Loucy (cell line): ENCODE data around the gene PLXNB1.

Experiments used
- H2AFZ ChIP-seq: fragments of 200-600 bp; sonication (generic); 2 replicates; pipeline ENCODE4 v1.6.0; 2016; ENCODE audit warnings: antibody characterized with exemption, mild to moderate bottlenecking, low read length, moderate library complexity
- H3F3A ChIP-seq: fragments of 200-600 bp; 2 replicates; pipeline ENCODE4 v1.6.0; 2016; ENCODE audit warnings: antibody characterized with exemption, low read depth, mild to moderate bottlenecking
- H3K27me3 ChIP-seq: fragments of 200-600 bp; sonication (generic); 2 replicates; pipeline ENCODE4 v1.6.1; 2014; ENCODE audit warnings: low read length, mild to moderate bottlenecking; ENCODE audit not compliant: insufficient read depth, poor library complexity, severe bottlenecking
- H3K36me3 ChIP-seq: fragments of 200-600 bp; sonication (generic); 2 replicates; pipeline ENCODE4 v1.6.1; 2016; ENCODE audit warnings: low read length; ENCODE audit not compliant: insufficient read depth
- H3K4me1 ChIP-seq: fragments of 200-600 bp; sonication (generic); 2 replicates; pipeline ENCODE4 v1.5.1; 2014; ENCODE audit warnings: low read length, mild to moderate bottlenecking; ENCODE audit not compliant: insufficient read depth, poor library complexity, severe bottlenecking
- H3K4me2 ChIP-seq: fragments of 200-600 bp; sonication (generic); 2 replicates; pipeline ENCODE4 v1.6.0; 2014; ENCODE audit warnings: antibody characterized with exemption, low read length, low read depth, mild to moderate bottlenecking; ENCODE audit not compliant: poor library complexity, severe bottlenecking
- H3K4me3 ChIP-seq: fragments of 200-600 bp; sonication (generic); 2 replicates; pipeline ENCODE4 v1.5.1; 2014; ENCODE audit warnings: low read length, mild to moderate bottlenecking, mixed read lengths; ENCODE audit not compliant: poor library complexity, severe bottlenecking
- H3K79me2 ChIP-seq: fragments of 200-600 bp; sonication (generic); 2 replicates; pipeline ENCODE4 v1.6.1; 2014; ENCODE audit warnings: low read length; ENCODE audit not compliant: insufficient read depth
- H3K9ac ChIP-seq: fragments of 200-600 bp; sonication (generic); 2 replicates; pipeline ENCODE4 v1.6.0; 2014; ENCODE audit warnings: mild to moderate bottlenecking, low read depth, low read length, moderate library complexity; ENCODE audit not compliant: poor library complexity, severe bottlenecking
- H3K9me2 ChIP-seq: fragments of 200-600 bp; sonication (generic); replicated peaks from 2 replicates; pipeline ENCODE4 v1.6.1; 2016; ENCODE audit warnings: low read depth, low read length, mixed read lengths
- H3K9me3 ChIP-seq: fragments of 200-600 bp; sonication (generic); 2 replicates; pipeline ENCODE4 v1.6.1; 2014; ENCODE audit warnings: mild to moderate bottlenecking, antibody characterized with exemption, low read length, low read depth; ENCODE audit not compliant: insufficient read depth
- H4K20me1 ChIP-seq: fragments of 200-600 bp; sonication (generic); 2 replicates; pipeline ENCODE4 v1.6.0; 2014; ENCODE audit warnings: antibody characterized with exemption, low read length, mild to moderate bottlenecking; ENCODE audit not compliant: insufficient read depth, poor library complexity, severe bottlenecking
- EZH2phosphoT487 ChIP-seq: fragments of 200-600 bp; IDR thresholded peaks from 2 replicates; pipeline ENCODE4 v1.6.1; 2018; ENCODE audit warnings: antibody characterized with exemption, mild to moderate bottlenecking, moderate library complexity, borderline replicate concordance
- TF ChIP-seq, protein P1 (sequence below): fragments of 200-600 bp; sonication (generic); conservative IDR thresholded peaks from 2 replicates; pipeline ENCODE4 v1.5.1; 2014; ENCODE audit warnings: mild to moderate bottlenecking, antibody characterized with exemption, low read length

PLXNB1 gene

GRCh38 chr3:48418651-48419050 lies 11.2 kb downstream of the PLXNB1 start:
- no peaks in the 10 kb centered on the region for H3K9me3 ChIP-seq
- no peaks in the 10 kb centered on the region for H3F3A ChIP-seq
- H3K27me3 ChIP-seq: no peaks in the 10 kb centered on the region
- no peaks in the 10 kb centered on the region for H3K9me2 ChIP-seq
- H3K9ac ChIP-seq: no peak overlapping the region
- H3K79me2 ChIP-seq: peaks cover 21% of the 10 kb centered on the region; the same call in 1 of the 2 replicates
- TF ChIP-seq, protein P1, sequence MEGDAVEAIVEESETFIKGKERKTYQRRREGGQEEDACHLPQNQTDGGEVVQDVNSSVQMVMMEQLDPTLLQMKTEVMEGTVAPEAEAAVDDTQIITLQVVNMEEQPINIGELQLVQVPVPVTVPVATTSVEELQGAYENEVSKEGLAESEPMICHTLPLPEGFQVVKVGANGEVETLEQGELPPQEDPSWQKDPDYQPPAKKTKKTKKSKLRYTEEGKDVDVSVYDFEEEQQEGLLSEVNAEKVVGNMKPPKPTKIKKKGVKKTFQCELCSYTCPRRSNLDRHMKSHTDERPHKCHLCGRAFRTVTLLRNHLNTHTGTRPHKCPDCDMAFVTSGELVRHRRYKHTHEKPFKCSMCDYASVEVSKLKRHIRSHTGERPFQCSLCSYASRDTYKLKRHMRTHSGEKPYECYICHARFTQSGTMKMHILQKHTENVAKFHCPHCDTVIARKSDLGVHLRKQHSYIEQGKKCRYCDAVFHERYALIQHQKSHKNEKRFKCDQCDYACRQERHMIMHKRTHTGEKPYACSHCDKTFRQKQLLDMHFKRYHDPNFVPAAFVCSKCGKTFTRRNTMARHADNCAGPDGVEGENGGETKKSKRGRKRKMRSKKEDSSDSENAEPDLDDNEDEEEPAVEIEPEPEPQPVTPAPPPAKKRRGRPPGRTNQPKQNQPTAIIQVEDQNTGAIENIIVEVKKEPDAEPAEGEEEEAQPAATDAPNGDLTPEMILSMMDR: no peak
- no peak for TF ChIP-seq EZH2phosphoT487
- no peak overlapping the region for H3K4me2 ChIP-seq
- H3K4me3 ChIP-seq: no peak overlapping the region
- H3K36me3 ChIP-seq: peaks cover 58% of the 10 kb centered on the region; the same call in 1 of the 2 replicates
- H3K4me1 ChIP-seq: no peaks in the 10 kb centered on the region
- H4K20me1 ChIP-seq: peaks cover 8% of the 10 kb centered on the region
- no peak overlapping the region for H2AFZ ChIP-seq

GRCh38 chr3:48418140-48418539 lies 11.7 kb downstream of the PLXNB1 start:
- no peaks in the 10 kb centered on the region for H3K27me3 ChIP-seq

DNA sequence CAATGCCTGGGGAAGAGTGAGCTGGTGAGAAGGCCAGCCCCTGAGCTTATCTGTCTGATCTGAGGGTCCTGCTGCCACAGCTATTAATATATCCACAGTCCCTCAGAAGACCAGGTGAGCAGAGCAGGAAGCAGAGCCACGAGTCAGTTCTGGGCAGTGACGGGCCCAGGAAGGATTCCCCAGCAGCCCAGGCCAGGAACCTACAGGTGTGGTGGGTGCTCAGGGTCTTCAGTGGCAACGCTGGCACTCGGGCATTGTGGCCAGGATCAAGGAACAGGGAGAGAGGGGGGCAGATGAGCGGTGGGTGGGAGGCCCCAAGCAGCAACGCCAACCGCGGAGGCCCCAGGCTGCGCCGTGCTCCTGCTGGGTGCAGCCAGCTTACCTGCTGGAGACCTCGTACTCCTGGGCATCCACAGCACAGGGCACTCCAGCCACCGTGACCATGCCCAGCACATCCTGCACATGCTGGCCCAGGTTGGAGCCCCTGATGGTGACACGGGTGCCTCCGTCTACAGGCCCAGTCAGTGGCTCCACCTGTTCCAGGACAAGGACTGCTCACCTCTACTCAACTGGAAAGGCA lies 12.3 kb downstream of the PLXNB1 start:
- no peak for TF ChIP-seq EZH2phosphoT487
- TF ChIP-seq, protein P1: no peak
- no peak overlapping the region for H3K9ac ChIP-seq
- H3K9me2 ChIP-seq: no peaks in the 10 kb centered on the region
- H3K4me3 ChIP-seq: no peak overlapping the region
- no peak overlapping the region for H3K4me2 ChIP-seq
- peaks cover 2% of the 10 kb centered on the region for H4K20me1 ChIP-seq
- no peak overlapping the region for H2AFZ ChIP-seq
- no peaks in the 10 kb centered on the region for H3F3A ChIP-seq
- no peaks in the 10 kb centered on the region for H3K27me3 ChIP-seq
- H3K4me1 ChIP-seq: no peaks in the 10 kb centered on the region
- no peaks in the 10 kb centered on the region for H3K9me3 ChIP-seq
- H3K79me2 ChIP-seq: peaks cover 10% of the 10 kb centered on the region; the same call in 1 of the 2 replicates
- H3K36me3 ChIP-seq: peaks cover 58% of the 10 kb centered on the region; the same call in 1 of the 2 replicates

More at GRCh38 chr3:48418140-48418539, 11.7 kb downstream of the PLXNB1 start:
- no peak overlapping the region for H2AFZ ChIP-seq
- no peak overlapping the region for H3K4me3 ChIP-seq
- no peaks in the 10 kb centered on the region for H3K4me1 ChIP-seq
- H4K20me1 ChIP-seq: peaks cover 7% of the 10 kb centered on the region
- H3K4me2 ChIP-seq: no peak overlapping the region
- peaks cover 61% of the 10 kb centered on the region; the same call in 1 of the 2 replicates for H3K36me3 ChIP-seq
- H3K9ac ChIP-seq: no peak overlapping the region
- H3K79me2 ChIP-seq: peaks cover 15% of the 10 kb centered on the region; the same call in 1 of the 2 replicates
- H3K9me3 ChIP-seq: no peaks in the 10 kb centered on the region
- no peaks in the 10 kb centered on the region for H3K9me2 ChIP-seq
- H3F3A ChIP-seq: no peaks in the 10 kb centered on the region
- TF ChIP-seq, protein P1: no peak
- TF ChIP-seq EZH2phosphoT487: no peak
